GM12878 (cell line): Measurements from ENCODE around the gene CWC22. TPM values are rescaled to one million over a fixed set of nuclear protein-coding genes. Genes with fewer than 3 reads are reported as not detected.

Source experiments
- ATAC-seq: fragments of 200-7000 bp; cut with Tn5 transposase; 3 replicates; pipeline ENCODE4 v1.9.1; 2020; ENCODE audit warnings: mild to moderate bottlenecking, moderate library complexity
- BruUV-seq: library from RNA; stranded (reverse); fragments of 400-500 nt; replicated peaks from 2 replicates; lab custom pipeline; 2021; lab: Mats Ljungman, UMichigan
- CTCF ChIA-PET: fragments of 300-600 bp; sonication (Branson Sonifier 250); formaldehyde crosslinking; extraction: SDS; loops from one replicate; lab custom pipeline; 2021; ENCODE audit warnings: inconsistent platforms; lab: Yijun Ruan, JAX
- POLR2A ChIA-PET: fragments of 350-600 bp; formaldehyde crosslinking; extraction: SDS; loops from one replicate; lab custom pipeline; 2021; ENCODE audit warnings: inconsistent platforms; lab: Charles Lee
- RAD21 ChIA-PET: fragments of 300-600 bp; sonication (Branson Sonifier 250); formaldehyde crosslinking; loops from one replicate; lab custom pipeline; 2023; ENCODE audit warnings: antibody characterized with exemption; ENCODE audit not compliant: unreplicated experiment; lab: Charles Lee
- SMC1A ChIA-PET: fragments of 300-600 bp; sonication (Branson Sonifier 250); formaldehyde crosslinking; loops from one replicate; lab custom pipeline; 2023; ENCODE audit not compliant: unreplicated experiment, uncharacterized antibody; lab: Charles Lee
- DNase-seq: peaks from one replicate; pipeline ENCODE4 v3.0.0-alpha.2; 2011; ENCODE audit warnings: low read depth, low spot score
- FAIRE-seq: peaks from 3 replicates; lab custom pipeline; 2011; peaks lifted over from hg19 to GRCh38; lab: Jason Lieb, UNC
- H2AFZ ChIP-seq: 2 replicates; pipeline ENCODE4 v1.6.0; 2011; ENCODE audit warnings: low read depth, low read length, control low read depth; ENCODE audit not compliant: control insufficient read depth
- H3K27ac ChIP-seq: 2 replicates; pipeline ENCODE4 v1.5.1; 2011; ENCODE audit warnings: control low read depth; ENCODE audit not compliant: control insufficient read depth, insufficient read depth
- H3K27me3 ChIP-seq, 2 experiments: replicated peaks in 1 of 2; 2 replicates each; pipeline versions ENCODE4 v1.6.0 to v1.6.1; 2011; ENCODE audit warnings: low read length in 1 of 2; ENCODE audit not compliant: control insufficient read depth in 2 of 2, insufficient read depth in 2 of 2
- H3K36me3 ChIP-seq, 2 experiments: 2 replicates each; pipeline ENCODE4 v1.5.1; 2011; ENCODE audit warnings: low read length in 1 of 2; ENCODE audit not compliant: control insufficient read depth in 2 of 2, insufficient read depth in 2 of 2
- H3K4me1 ChIP-seq: 2 replicates; pipeline ENCODE4 v1.6.1; 2011; ENCODE audit warnings: mild to moderate bottlenecking, low read length, moderate library complexity, mixed read lengths; ENCODE audit not compliant: control insufficient read depth, insufficient read depth
- H3K4me2 ChIP-seq: 2 replicates; pipeline ENCODE4 v1.6.0; 2011; ENCODE audit warnings: control low read depth; ENCODE audit not compliant: control insufficient read depth, insufficient read depth
- H3K4me3 ChIP-seq: fragments of 200-600 bp; sonication (generic); 2 replicates; pipeline ENCODE4 v1.5.1; 2016
- H3K79me2 ChIP-seq: 2 replicates; pipeline ENCODE4 v1.6.0; 2011; ENCODE audit warnings: low read length; ENCODE audit not compliant: control insufficient read depth, insufficient read depth
- H3K9ac ChIP-seq: 2 replicates; pipeline ENCODE4 v1.8.0; 2011; ENCODE audit warnings: low read length, control low read depth, mixed read lengths; ENCODE audit not compliant: control insufficient read depth, insufficient read depth
- H3K9me3 ChIP-seq: replicated peaks from 3 replicates; pipeline ENCODE4 v1.5.1; 2011; ENCODE audit warnings: mild to moderate bottlenecking, low read length; ENCODE audit not compliant: control insufficient read depth, insufficient read depth
- H4K20me1 ChIP-seq: 2 replicates; pipeline ENCODE4 v1.6.0; 2011; ENCODE audit not compliant: control insufficient read depth, insufficient read depth
- EED ChIP-seq: sonication (generic); IDR thresholded peaks from 2 replicates; pipeline ENCODE4 v1.6.1; 2016; ENCODE audit warnings: antibody characterized with exemption, low read depth
- MEF2B ChIP-seq: fragments of 450-650 bp; IDR thresholded peaks from 2 replicates; pipeline ENCODE4 v1.6.1; 2018; ENCODE audit warnings: mild to moderate bottlenecking, moderate library complexity; ENCODE audit not compliant: partially characterized antibody, poor library complexity, severe bottlenecking
- MLLT1 ChIP-seq: fragments of 450-650 bp; IDR thresholded peaks from 2 replicates; pipeline ENCODE4 v1.6.1; 2016; ENCODE audit warnings: mild to moderate bottlenecking
- POU2F2 ChIP-seq: IDR thresholded peaks from 3 replicates; pipeline ENCODE4 v1.6.1; 2011; ENCODE audit warnings: low read depth, mild to moderate bottlenecking, low read length, borderline replicate concordance
- RAD21 ChIP-seq: IDR thresholded peaks from 2 replicates; pipeline ENCODE4 v1.6.1; 2011; ENCODE audit warnings: mild to moderate bottlenecking, low read depth, low read length, moderate library complexity; ENCODE audit not compliant: insufficient read depth
- RB1 ChIP-seq: fragments of 450-650 bp; formaldehyde crosslinking; IDR thresholded peaks from 2 replicates; pipeline ENCODE4 v1.6.1; 2017; ENCODE audit warnings: mild to moderate bottlenecking, borderline replicate concordance
- SIX5 ChIP-seq: IDR thresholded peaks from 2 replicates; pipeline ENCODE4 v1.6.1; 2011; ENCODE audit warnings: mild to moderate bottlenecking, low read depth, low read length, moderate library complexity; ENCODE audit not compliant: severe bottlenecking
- SMARCA5 ChIP-seq: fragments of 450-650 bp; IDR thresholded peaks from 2 replicates; pipeline ENCODE4 v1.6.1; 2017; ENCODE audit warnings: mild to moderate bottlenecking
- SREBF2 ChIP-seq: IDR thresholded peaks from 2 replicates; pipeline ENCODE4 v1.6.1; 2012; ENCODE audit warnings: mild to moderate bottlenecking, low read length
- TCF3 ChIP-seq: IDR thresholded peaks from 2 replicates; pipeline ENCODE4 v1.6.1; 2012; ENCODE audit warnings: low read depth, mild to moderate bottlenecking, low read length, borderline replicate concordance; ENCODE audit not compliant: insufficient read depth
- YBX1 ChIP-seq: fragments of 450-650 bp; IDR thresholded peaks from 2 replicates; pipeline ENCODE4 v1.6.1; 2016; ENCODE audit warnings: antibody characterized with exemption
- WGBS: methylation state at CpG from one replicate; pipeline ENCODE4 v1.1.6; 2016; ENCODE audit warnings: low lambda C conversion rate; ENCODE audit not compliant: insufficient replicate concordance, insufficient coverage; ENCODE audit errors: missing lambda C conversion rate; 5-methylcytosine and 5-hydroxymethylcytosine counted together
- in situ Hi-C: fragments of 300-500 bp; cut with MboI; formaldehyde crosslinking; loops from 9 replicates; pipeline ENCODE4 v1.14.3; 2018; ENCODE audit warnings: mixed read lengths
- intact Hi-C: fragments of 100-400 bp; cut with micrococcal nuclease; formaldehyde crosslinking; loops from one replicate; pipeline ENCODE4 v1.14.2; 2022; ENCODE audit not compliant: unreplicated experiment
- polyA plus RNA-seq, 11 experiments: library from polyadenylated mRNA; depleted of rRNA in 4 of 11; unstranded in 6 of 11; stranded (reverse) in 5 of 11; fragments of >200 nt; fragmentation: Nextera tagmentation in 4 of 11; fragmentation: Illumina TruSeq in 1 of 11; extraction: Ambion mirVana in 4 of 11; extraction: Trizol in 1 of 11; gene quantifications; 1 replicate in 1 of 11; 2 replicates in 10 of 11; pipeline versions ENCODE4 v1.2.1 to v1.2.3, GENCODE V29; 2011 to 2016; ENCODE audit warnings: inconsistent platforms in 2 of 11, missing spikeins in 2 of 11, low read depth in 1 of 11
- total RNA-seq, 4 experiments: library from RNA; depleted of rRNA in 3 of 4; stranded (reverse); fragments of >200 nt in 3 of 4; fragmentation: Illumina TruSeq in 1 of 4; extraction: Trizol in 1 of 4; gene quantifications; 2 replicates each; pipeline versions ENCODE4 v1.2.1 to v1.2.3, GENCODE V29; 2013 to 2021
- TF ChIP-seq, protein P1 (sequence below): fragments of 450-650 bp; formaldehyde crosslinking; IDR thresholded peaks from 2 replicates; pipeline ENCODE4 v1.4.0; 2020; ENCODE audit warnings: mild to moderate bottlenecking, moderate library complexity
- TF ChIP-seq, protein P2 (sequence below): fragments of 450-650 bp; conservative IDR thresholded peaks from 2 replicates; pipeline ENCODE4 v1.6.1; 2017; ENCODE audit warnings: mild to moderate bottlenecking, moderate library complexity

The CWC22 gene
- total and polyA plus RNA-seq, 10 of the 15 experiments (the other 5 are each of a cell fraction or from before 2014, with no cell fraction given): 8.2 to 38.5 (median 26.3) TPM

DNA sequence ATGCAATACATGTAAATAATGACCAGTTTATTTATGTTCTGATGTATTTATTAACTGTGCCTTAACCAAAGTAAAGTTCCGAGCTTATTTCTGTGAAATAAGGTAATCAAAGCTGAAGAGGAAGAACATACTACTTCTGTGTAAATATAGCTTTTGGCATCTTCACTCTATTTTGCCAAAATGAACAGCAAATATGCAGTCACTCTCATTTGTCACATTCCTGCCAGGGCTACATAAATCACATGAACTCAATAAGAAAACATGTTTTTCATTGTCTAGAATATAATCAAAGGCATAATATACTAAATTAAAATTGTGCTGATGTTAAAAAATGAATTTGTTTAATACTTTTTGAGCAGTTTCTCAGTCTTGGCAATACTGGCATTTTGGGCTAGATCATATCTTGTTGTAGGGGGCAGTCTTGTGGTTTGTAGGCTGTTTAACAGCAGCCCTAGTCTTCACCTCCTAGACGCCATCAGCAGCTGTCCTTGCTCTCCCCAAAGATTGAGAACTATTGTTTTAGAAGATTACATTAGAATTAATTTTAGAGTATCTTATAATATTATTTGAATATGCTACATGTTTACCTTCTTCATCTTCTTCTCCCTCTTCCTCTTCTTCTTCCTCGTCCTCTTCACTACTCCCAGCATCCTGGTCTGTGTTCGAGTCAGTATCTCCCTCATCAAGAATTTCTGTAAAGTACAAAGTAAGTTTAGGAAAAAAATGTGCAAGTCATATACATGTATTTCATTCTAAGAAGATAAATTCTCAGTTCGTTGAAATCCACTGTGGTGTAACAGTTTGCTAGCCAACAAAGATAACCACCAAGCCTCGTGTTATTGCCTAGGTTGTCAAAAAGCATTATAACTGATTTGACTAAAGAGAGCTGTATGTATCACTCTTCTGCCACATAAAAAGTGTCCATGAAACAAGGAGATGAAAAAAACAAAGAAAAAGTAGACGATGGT is 41.5 kb downstream of the CWC22 start (continued):
- TF ChIP-seq RB1 (no peak), RAD21 (no peak), SIX5 (no peak), YBX1 (no peak), SMARCA5 (no peak)
- TF ChIP-seq, protein P1, sequence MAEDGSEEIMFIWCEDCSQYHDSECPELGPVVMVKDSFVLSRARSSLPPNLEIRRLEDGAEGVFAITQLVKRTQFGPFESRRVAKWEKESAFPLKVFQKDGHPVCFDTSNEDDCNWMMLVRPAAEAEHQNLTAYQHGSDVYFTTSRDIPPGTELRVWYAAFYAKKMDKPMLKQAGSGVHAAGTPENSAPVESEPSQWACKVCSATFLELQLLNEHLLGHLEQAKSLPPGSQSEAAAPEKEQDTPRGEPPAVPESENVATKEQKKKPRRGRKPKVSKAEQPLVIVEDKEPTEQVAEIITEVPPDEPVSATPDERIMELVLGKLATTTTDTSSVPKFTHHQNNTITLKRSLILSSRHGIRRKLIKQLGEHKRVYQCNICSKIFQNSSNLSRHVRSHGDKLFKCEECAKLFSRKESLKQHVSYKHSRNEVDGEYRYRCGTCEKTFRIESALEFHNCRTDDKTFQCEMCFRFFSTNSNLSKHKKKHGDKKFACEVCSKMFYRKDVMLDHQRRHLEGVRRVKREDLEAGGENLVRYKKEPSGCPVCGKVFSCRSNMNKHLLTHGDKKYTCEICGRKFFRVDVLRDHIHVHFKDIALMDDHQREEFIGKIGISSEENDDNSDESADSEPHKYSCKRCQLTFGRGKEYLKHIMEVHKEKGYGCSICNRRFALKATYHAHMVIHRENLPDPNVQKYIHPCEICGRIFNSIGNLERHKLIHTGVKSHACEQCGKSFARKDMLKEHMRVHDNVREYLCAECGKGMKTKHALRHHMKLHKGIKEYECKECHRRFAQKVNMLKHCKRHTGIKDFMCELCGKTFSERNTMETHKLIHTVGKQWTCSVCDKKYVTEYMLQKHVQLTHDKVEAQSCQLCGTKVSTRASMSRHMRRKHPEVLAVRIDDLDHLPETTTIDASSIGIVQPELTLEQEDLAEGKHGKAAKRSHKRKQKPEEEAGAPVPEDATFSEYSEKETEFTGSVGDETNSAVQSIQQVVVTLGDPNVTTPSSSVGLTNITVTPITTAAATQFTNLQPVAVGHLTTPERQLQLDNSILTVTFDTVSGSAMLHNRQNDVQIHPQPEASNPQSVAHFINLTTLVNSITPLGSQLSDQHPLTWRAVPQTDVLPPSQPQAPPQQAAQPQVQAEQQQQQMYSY (CRISPR knock-in tag): no peak

DNA sequence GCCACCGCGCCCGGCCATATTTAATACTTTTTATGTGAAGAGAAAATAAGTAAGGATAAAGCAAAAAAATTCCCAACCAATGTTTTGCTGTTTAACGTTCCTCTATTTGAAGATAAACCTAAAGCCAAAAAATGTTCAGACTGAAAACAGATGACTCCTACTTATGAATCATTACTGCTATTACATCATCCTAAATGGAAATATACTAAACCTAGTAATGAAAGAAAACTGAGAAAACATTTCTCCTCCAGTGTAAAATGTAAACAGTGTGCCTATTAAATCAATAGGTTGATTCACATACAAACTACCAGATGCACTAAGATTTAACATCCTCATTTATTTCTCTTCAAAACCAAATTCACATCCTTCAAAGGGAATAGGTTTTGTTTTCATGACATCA is 43.5 kb downstream of the CWC22 start:
- RAD21 ChIA-PET: no interaction called here
- POLR2A ChIA-PET: no interaction called here
- Histone ChIP-seq H2AFZ (no peak overlapping the region), H3K27me3 (no peaks in the 10 kb centered on the region), H3K79me2 (no peaks in the 10 kb centered on the region), H3K9ac (no peak overlapping the region), H3K9me3 (no peaks in the 10 kb centered on the region), H3K4me2 (no peak overlapping the region), H4K20me1 (no peaks in the 10 kb centered on the region), H3K4me3 (no peak overlapping the region), H3K36me3 (peaks cover 0 to 4% of the 10 kb centered on the region in 2 experiments; a peak in 2 of 4 replicates), H3K4me1 (no peaks in the 10 kb centered on the region), H3K27ac (no peak overlapping the region)
- intact Hi-C loops: no loop called here
- CTCF ChIA-PET: no interaction called here
- DNase-seq (no peak), ATAC-seq (no peak), FAIRE-seq (no peak)
- no TSS peak for BruUV-seq
- SMC1A ChIA-PET: no interaction called here
- WGBS: 96% methylated on average over 4 of the region's 4 CpGs
- in situ Hi-C loops: no loop called here
- no peak for TF ChIP-seq EED
- no peak for TF ChIP-seq MEF2B
- TF ChIP-seq SIX5: no peak
- TF ChIP-seq POU2F2: no peak
- TF ChIP-seq TCF3: no peak
- no peak for TF ChIP-seq SREBF2
- TF ChIP-seq, protein P2, sequence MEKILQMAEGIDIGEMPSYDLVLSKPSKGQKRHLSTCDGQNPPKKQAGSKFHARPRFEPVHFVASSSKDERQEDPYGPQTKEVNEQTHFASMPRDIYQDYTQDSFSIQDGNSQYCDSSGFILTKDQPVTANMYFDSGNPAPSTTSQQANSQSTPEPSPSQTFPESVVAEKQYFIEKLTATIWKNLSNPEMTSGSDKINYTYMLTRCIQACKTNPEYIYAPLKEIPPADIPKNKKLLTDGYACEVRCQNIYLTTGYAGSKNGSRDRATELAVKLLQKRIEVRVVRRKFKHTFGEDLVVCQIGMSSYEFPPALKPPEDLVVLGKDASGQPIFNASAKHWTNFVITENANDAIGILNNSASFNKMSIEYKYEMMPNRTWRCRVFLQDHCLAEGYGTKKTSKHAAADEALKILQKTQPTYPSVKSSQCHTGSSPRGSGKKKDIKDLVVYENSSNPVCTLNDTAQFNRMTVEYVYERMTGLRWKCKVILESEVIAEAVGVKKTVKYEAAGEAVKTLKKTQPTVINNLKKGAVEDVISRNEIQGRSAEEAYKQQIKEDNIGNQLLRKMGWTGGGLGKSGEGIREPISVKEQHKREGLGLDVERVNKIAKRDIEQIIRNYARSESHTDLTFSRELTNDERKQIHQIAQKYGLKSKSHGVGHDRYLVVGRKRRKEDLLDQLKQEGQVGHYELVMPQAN: no peak
- no peak for TF ChIP-seq MLLT1
